ENCODE measurements around the gene KRT17.

- TF ChIP-seq POLR2AphosphoS5 (IDR thresholded peaks at IDR 0.05; ENCODE audit: low read length) (no peak), ZNF384 (IDR thresholded peaks at IDR 0.05; ENCODE audit: borderline replicate concordance, low read depth, low read length) (no peak), SIN3A (IDR thresholded peaks at IDR 0.05; ENCODE audit: low read depth, low read length) (no peak), POLR2A (IDR thresholded peaks at IDR 0.05; ENCODE audit: low read depth, low read length) (no peak), ZNF274 (IDR thresholded peaks at IDR 0.05; ENCODE audit: insufficient read depth, insufficient read length) (no peak), EP300 (IDR thresholded peaks at IDR 0.05; ENCODE audit: borderline replicate concordance in 1 of 2, control insufficient read depth in 1 of 2, low read depth in 2 of 2, low read length in 2 of 2) (no peak)
Measured at GRCh38 chr17:41585301-41586056, 38.9 kb downstream of the KRT17 start.
